Activated CD8-positive, alpha-beta memory T cell treated with anti-CD3 and anti-CD28 coated beads, Interleukin-2, amount 50 U/mL, for 24 hours (primary cell): ENCODE results near the gene CCDC148.
"Not testable (repeated sequence)": the region's sequence is repeated elsewhere in the genome, so short reads cannot be mapped to it uniquely, and the experiment has no call there.

Source experiments
- DNase-seq: peaks from one replicate; pipeline ENCODE4 v3.0.0-alpha.2; 2020; ENCODE audit errors: extremely low read depth

CCDC148 gene

GRCh38 chr2:158291544-158292180 is 164.9 kb downstream of the CCDC148 start:
- no peak for DNase-seq

GRCh38 chr2:158290225-158290624 is 166.3 kb downstream of the CCDC148 start:
- DNase-seq = no peak

GRCh38 chr2:158276619-158277471 is 179.7 kb downstream of the CCDC148 start:
- no peak for DNase-seq

- DNase-seq = no peak
These were observed 182.8 kb downstream of the CCDC148 start for GRCh38 chr2:158273791-158274190.

GRCh38 chr2:158270536-158270935 is 186.0 kb downstream of the CCDC148 start:
- no peak for DNase-seq

GRCh38 chr2:158269143-158269542 is 187.4 kb downstream of the CCDC148 start:
- DNase-seq = no peak

GRCh38 chr2:158266111-158266510 is 190.4 kb downstream of the CCDC148 start:
- DNase-seq = no peak

GRCh38 chr2:158255257-158255656 is 201.3 kb downstream of the CCDC148 start:
- no peak for DNase-seq

- no peak for DNase-seq
These were observed 203.4 kb downstream of the CCDC148 start for GRCh38 chr2:158253170-158253569.

- no peak for DNase-seq
These were observed 205.2 kb downstream of the CCDC148 start for GRCh38 chr2:158251356-158251755.

- DNase-seq = no peak
These were observed 213.2 kb downstream of the CCDC148 start for GRCh38 chr2:158243392-158243791.

- no peak for DNase-seq
These were observed 214.3 kb downstream of the CCDC148 start for GRCh38 chr2:158242280-158242679.

- no peak for DNase-seq
These were observed 215.6 kb downstream of the CCDC148 start for GRCh38 chr2:158240975-158241374.

GRCh38 chr2:158239271-158239670 is 217.3 kb downstream of the CCDC148 start:
- no peak for DNase-seq

- no peak for DNase-seq
These were observed 222.1 kb downstream of the CCDC148 start for GRCh38 chr2:158234497-158234896.

GRCh38 chr2:158232476-158232875 is 224.1 kb downstream of the CCDC148 start:
- DNase-seq = no peak

GRCh38 chr2:158228943-158229508 is 227.5 kb downstream of the CCDC148 start:
- DNase-seq = no peak

GRCh38 chr2:158223066-158223465 is 233.5 kb downstream of the CCDC148 start:
- DNase-seq = not testable (repeated sequence)

- no peak for DNase-seq
These were observed 235.2 kb downstream of the CCDC148 start for GRCh38 chr2:158221063-158222020.

- DNase-seq = no peak
These were observed 239.0 kb downstream of the CCDC148 start for GRCh38 chr2:158217593-158217992.

- no peak for DNase-seq
These were observed 242.1 kb downstream of the CCDC148 start for GRCh38 chr2:158214431-158214830.

GRCh38 chr2:158213773-158214172 is 242.8 kb downstream of the CCDC148 start:
- DNase-seq = no peak
